Esophagus squamous epithelium (tissue), 4 donors: Measurements from ENCODE around the gene CTNND2.

Experiments
- POLR2A ChIP-seq, 4 donors: fragments of 450-650 bp; IDR thresholded peaks; one replicate each; pipeline ENCODE4 v1.6.1; 2017; ENCODE audit warnings: antibody characterized with exemption in 4 of 4, mild to moderate bottlenecking in 4 of 4, moderate library complexity in 3 of 4
- TF ChIP-seq, protein P1 (sequence below), 6 experiments: fragments of 450-650 bp in 4 of 6; fragments of 200-600 bp in 2 of 6; sonication (generic) in 2 of 6; IDR thresholded peaks; one replicate each; pipeline ENCODE4 v1.5.1; 2016 to 2019; ENCODE audit warnings: antibody characterized with exemption in 6 of 6, mild to moderate bottlenecking in 4 of 6, moderate library complexity in 4 of 6

GRCh38 chr5:11047030-11047429, 857.2 kb downstream of the CTNND2 start:
- TF ChIP-seq, protein P1, sequence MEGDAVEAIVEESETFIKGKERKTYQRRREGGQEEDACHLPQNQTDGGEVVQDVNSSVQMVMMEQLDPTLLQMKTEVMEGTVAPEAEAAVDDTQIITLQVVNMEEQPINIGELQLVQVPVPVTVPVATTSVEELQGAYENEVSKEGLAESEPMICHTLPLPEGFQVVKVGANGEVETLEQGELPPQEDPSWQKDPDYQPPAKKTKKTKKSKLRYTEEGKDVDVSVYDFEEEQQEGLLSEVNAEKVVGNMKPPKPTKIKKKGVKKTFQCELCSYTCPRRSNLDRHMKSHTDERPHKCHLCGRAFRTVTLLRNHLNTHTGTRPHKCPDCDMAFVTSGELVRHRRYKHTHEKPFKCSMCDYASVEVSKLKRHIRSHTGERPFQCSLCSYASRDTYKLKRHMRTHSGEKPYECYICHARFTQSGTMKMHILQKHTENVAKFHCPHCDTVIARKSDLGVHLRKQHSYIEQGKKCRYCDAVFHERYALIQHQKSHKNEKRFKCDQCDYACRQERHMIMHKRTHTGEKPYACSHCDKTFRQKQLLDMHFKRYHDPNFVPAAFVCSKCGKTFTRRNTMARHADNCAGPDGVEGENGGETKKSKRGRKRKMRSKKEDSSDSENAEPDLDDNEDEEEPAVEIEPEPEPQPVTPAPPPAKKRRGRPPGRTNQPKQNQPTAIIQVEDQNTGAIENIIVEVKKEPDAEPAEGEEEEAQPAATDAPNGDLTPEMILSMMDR (IDR thresholded peaks at IDR 0.05), result no peak
- TF ChIP-seq POLR2A (IDR thresholded peaks at IDR 0.05), result no peak
